Liver (tissue), 9 donors: ENCODE data around the gene AGPAT2. TPM values are rescaled to one million over a fixed set of nuclear protein-coding genes. Genes with fewer than 3 reads are reported as not detected.

ENCODE experiments used
- DNase-seq: peaks from one replicate; pipeline ENCODE4 v3.0.0-alpha.2; 2017; ENCODE audit warnings: low spot score
- H3K27ac ChIP-seq, 2 donors: one replicate each; pipeline ENCODE4 v1.7.0; 2013; ENCODE audit warnings: inconsistent platforms in 2 of 2, low read length in 2 of 2, control low read depth in 1 of 2, low read depth in 1 of 2, mild to moderate bottlenecking in 1 of 2
- H3K27me3 ChIP-seq, 4 donors: one replicate each; pipeline versions ENCODE4 v1.6.1 to v1.7.0; 2013; ENCODE audit warnings: low read length in 3 of 4, inconsistent platforms in 1 of 4, mild to moderate bottlenecking in 1 of 4, moderate library complexity in 1 of 4; ENCODE audit not compliant: control insufficient read depth in 4 of 4, insufficient read depth in 4 of 4
- H3K36me3 ChIP-seq, 4 donors: one replicate each; pipeline versions ENCODE4 v1.6.1 to v1.7.0; 2013; ENCODE audit warnings: low read length in 3 of 4, mild to moderate bottlenecking in 3 of 4, low read depth in 1 of 4, moderate library complexity in 1 of 4; ENCODE audit not compliant: control insufficient read depth in 4 of 4, insufficient read depth in 3 of 4
- H3K4me1 ChIP-seq, 4 donors: one replicate each; pipeline versions ENCODE4 v1.6.1 to v1.7.0; 2013; ENCODE audit warnings: low read length in 3 of 4, mild to moderate bottlenecking in 3 of 4, moderate library complexity in 1 of 4; ENCODE audit not compliant: control insufficient read depth in 4 of 4, insufficient read depth in 4 of 4
- H3K4me3 ChIP-seq, 3 donors: one replicate each; pipeline versions ENCODE4 v1.6.1 to v1.7.0; 2013; ENCODE audit warnings: low read length in 3 of 3, control low read depth in 1 of 3, low read depth in 1 of 3, mild to moderate bottlenecking in 1 of 3
- H3K9ac ChIP-seq, 2 donors: one replicate each; pipeline ENCODE4 v1.7.0; 2013; ENCODE audit warnings: low read length in 2 of 2, mild to moderate bottlenecking in 2 of 2, moderate library complexity in 2 of 2, control low read depth in 1 of 2, low read depth in 1 of 2
- H3K9me3 ChIP-seq, 4 donors: one replicate each; pipeline versions ENCODE4 v1.6.1 to v1.7.0; 2013; ENCODE audit warnings: low read length in 3 of 4; ENCODE audit not compliant: control insufficient read depth in 4 of 4
- ATF3 ChIP-seq: IDR thresholded peaks from 2 replicates; pipeline ENCODE4 v1.6.1; 2016; ENCODE audit warnings: antibody characterized with exemption
- CTCF ChIP-seq: fragments of 150-350 bp; IDR thresholded peaks from 2 replicates; pipeline ENCODE4 v1.5.1; 2017; ENCODE audit warnings: improper control_type of control experiment, low read depth, low read length; ENCODE audit not compliant: missing input control
- EGR1 ChIP-seq, 2 donors: IDR thresholded peaks; 2 replicates each; pipeline ENCODE4 v1.6.1; 2016 to 2018; ENCODE audit warnings: antibody characterized with exemption in 2 of 2, low read depth in 2 of 2
- FOXA1 ChIP-seq: IDR thresholded peaks from 2 replicates; pipeline ENCODE4 v1.6.1; 2016; ENCODE audit warnings: antibody characterized with exemption
- FOXA2 ChIP-seq: IDR thresholded peaks from 2 replicates; pipeline ENCODE4 v1.6.1; 2016; ENCODE audit warnings: antibody characterized with exemption
- GABPA ChIP-seq, 2 donors: IDR thresholded peaks in 1 of 2; conservative IDR thresholded peaks in 1 of 2; 2 replicates each; pipeline ENCODE4 v1.6.1; 2016; ENCODE audit warnings: antibody characterized with exemption in 2 of 2, mild to moderate bottlenecking in 1 of 2, moderate library complexity in 1 of 2
- HNF4A ChIP-seq, 2 donors: conservative IDR thresholded peaks; 2 replicates each; pipeline ENCODE4 v1.6.1; 2016; ENCODE audit warnings: antibody characterized with exemption in 2 of 2, mild to moderate bottlenecking in 2 of 2
- HNF4G ChIP-seq: IDR thresholded peaks from 2 replicates; pipeline ENCODE4 v1.6.1; 2016; ENCODE audit warnings: antibody characterized with exemption
- JUND ChIP-seq, 2 donors: IDR thresholded peaks; 2 replicates each; pipeline ENCODE4 v1.6.1; 2016; ENCODE audit warnings: antibody characterized with exemption in 2 of 2
- MAX ChIP-seq: IDR thresholded peaks from 2 replicates; pipeline ENCODE4 v1.6.1; 2016; ENCODE audit warnings: antibody characterized with exemption
- NR2F2 ChIP-seq: IDR thresholded peaks from 2 replicates; pipeline ENCODE4 v1.6.1; 2016; ENCODE audit warnings: antibody characterized with exemption
- RAD21 ChIP-seq, 2 donors: IDR thresholded peaks; 2 replicates each; pipeline ENCODE4 v1.6.1; 2016; ENCODE audit warnings: antibody characterized with exemption in 2 of 2, mild to moderate bottlenecking in 2 of 2
- REST ChIP-seq: IDR thresholded peaks from 2 replicates; pipeline ENCODE4 v1.6.1; 2016; ENCODE audit warnings: antibody characterized with exemption, mild to moderate bottlenecking
- RXRA ChIP-seq, 2 donors: IDR thresholded peaks; 2 replicates each; pipeline ENCODE4 v1.6.1; 2017 to 2018; ENCODE audit warnings: antibody characterized with exemption in 2 of 2, mild to moderate bottlenecking in 1 of 2
- SP1 ChIP-seq: IDR thresholded peaks from 2 replicates; pipeline ENCODE4 v1.6.1; 2018; ENCODE audit warnings: antibody characterized with exemption, mild to moderate bottlenecking
- TAF1 ChIP-seq: conservative IDR thresholded peaks from 2 replicates; pipeline ENCODE4 v1.6.1; 2016; ENCODE audit warnings: antibody characterized with exemption, mild to moderate bottlenecking
- YY1 ChIP-seq: IDR thresholded peaks from 2 replicates; pipeline ENCODE4 v1.6.1; 2016; ENCODE audit warnings: antibody characterized with exemption, mild to moderate bottlenecking
- ZBTB33 ChIP-seq: IDR thresholded peaks from 2 replicates; pipeline ENCODE4 v1.6.1; 2016; ENCODE audit warnings: antibody characterized with exemption
- WGBS: extraction: QIAGEN DNeasy Blood & Tissue Kit; methylation state at CpG from one replicate; pipeline ENCODE4 v1.1.7; 2013; 5-methylcytosine and 5-hydroxymethylcytosine counted together
- polyA plus RNA-seq, 2 donors: library from polyadenylated mRNA; stranded (reverse) in 1 of 2; unstranded in 1 of 2; fragments of 200-250 nt in 1 of 2; fragments of >200 nt in 1 of 2; fragmentation: Nextera tagmentation in 1 of 2; extraction: Ambion mirVana in 1 of 2; gene quantifications; one replicate each; pipeline versions ENCODE4 v1.2.1 to v1.2.3, GENCODE V29; 2013 to 2015
- total RNA-seq, 2 donors: library from RNA; depleted of rRNA; stranded (reverse); fragments of >200 nt; gene quantifications; one replicate each; pipeline ENCODE4 v1.2.3, GENCODE V29; 2014
- donor health status: healthy.
- donor health status: healthy.
- donor health status: healthy.
- donor health status: healthy.
- donor health status: healthy.

The AGPAT2 gene
- total and polyA plus RNA-seq, 4 donors: 75.1 to 222 (median 212) TPM

GRCh38 chr9:136681029-136681428 is 6.2 kb downstream of the AGPAT2 start:
- Histone ChIP-seq H3K4me1 (peaks cover 51 to 81% (median 68%) of the 10 kb centered on the region in 4 donors), H3K9me3 (no peaks in the 10 kb centered on the region), H3K9ac (no peak overlapping the region), H3K27ac (peak overlapping the region; percentile 40 to 54), H3K36me3 (peaks cover 0 to 5% (median under 1%) of the 10 kb centered on the region in 4 donors), H3K4me3 (no peak overlapping the region), H3K27me3 (no peaks in the 10 kb centered on the region)
- TF ChIP-seq ATF3 (no peak), SP1 (peak; percentile 18)
- no peak for DNase-seq
- 90% methylated on average over 17 of the region's 17 CpGs for WGBS

- H3K4me1 ChIP-seq: peaks cover 46 to 78% (median 63%) of the 10 kb centered on the region in 4 donors
- H3K9ac ChIP-seq: peak overlapping the region in 1 of 2 donors; percentile 41
Measured at GRCh38 chr9:136679431-136679941, 7.8 kb downstream of the AGPAT2 start.

GRCh38 chr9:136678624-136679023 is 8.6 kb downstream of the AGPAT2 start:
- 67% methylated on average over 6 of the region's 6 CpGs for WGBS
- H3K9me3 ChIP-seq: no peaks in the 10 kb centered on the region
- H3K9ac ChIP-seq: peak overlapping the region in 1 of 2 donors; percentile 39
- TF ChIP-seq FOXA2 (no peak), ATF3 (no peak), HNF4G (no peak), EGR1 (IDR thresholded peaks at IDR 0.05; ENCODE audit: low read depth in 2 of 2) (no peak), HNF4A (conservative IDR thresholded peaks at IDR 0.05) (no peak), SP1 (no peak), TAF1 (no peak), RAD21 (IDR thresholded peaks at IDR 0.05) (no peak), RXRA (IDR thresholded peaks at IDR 0.05) (no peak), MAX (no peak), REST (no peak), GABPA (IDR thresholded peaks at IDR 0.05 in 1 of 2, conservative IDR thresholded peaks at IDR 0.05 in 1 of 2) (no peak), CTCF (no peak), NR2F2 (no peak), FOXA1 (no peak), JUND (IDR thresholded peaks at IDR 0.05) (no peak), ZBTB33 (no peak), YY1 (no peak)
- peaks cover 46 to 78% (median 64%) of the 10 kb centered on the region in 4 donors for H3K4me1 ChIP-seq
- DNase-seq: no peak
- H3K27ac ChIP-seq: peak overlapping the region; percentile 62 to 73
- no peak overlapping the region for H3K4me3 ChIP-seq
- no peaks in the 10 kb centered on the region for H3K27me3 ChIP-seq
- peaks cover 0 to 13% (median 3%) of the 10 kb centered on the region in 4 donors for H3K36me3 ChIP-seq

More at GRCh38 chr9:136679431-136679941, 7.8 kb downstream of the AGPAT2 start:
- H3K9me3 ChIP-seq: no peaks in the 10 kb centered on the region
- peak overlapping the region; percentile 62 to 73 for H3K27ac ChIP-seq
- no peak for DNase-seq
- H3K36me3 ChIP-seq: peaks cover 0 to 5% (median 2%) of the 10 kb centered on the region in 4 donors
- WGBS: 34% methylated on average over 22 of the region's 22 CpGs
- TF ChIP-seq RXRA (IDR thresholded peaks at IDR 0.05) (peak; percentile 28 to 47), FOXA2 (no peak), RAD21 (IDR thresholded peaks at IDR 0.05) (peak in 1 of 2 donors; percentile 7), SP1 (peak; percentile 9), HNF4A (conservative IDR thresholded peaks at IDR 0.05) (peak in 1 of 2 donors; percentile 28)
- H3K27me3 ChIP-seq: no peaks in the 10 kb centered on the region
- no peak overlapping the region for H3K4me3 ChIP-seq
